ENCODE measurements around the gene NOTCH4.

The NOTCH4 gene

GRCh38 chr6:32184084-32184640, 39.7 kb downstream of the NOTCH4 start, which contains the start of gene AGER:
Gene AGER (minus strand): TSS chr6:32184253. CDS start chr6:32184222, 31 bp downstream.
- TF ChIP-seq GATA1 (IDR thresholded peaks at IDR 0.05; ENCODE audit: low read depth, low read length) = no peak
- peak; percentile 57 for TF ChIP-seq POLR2A (IDR thresholded peaks at IDR 0.05; ENCODE audit: low read length)
- peak in 1 of 2 experiments; percentile 70 for DNase-seq

GRCh38 chr6:32183483-32184083, 40.3 kb downstream of the NOTCH4 start:
- DNase-seq = no peak

DNA sequence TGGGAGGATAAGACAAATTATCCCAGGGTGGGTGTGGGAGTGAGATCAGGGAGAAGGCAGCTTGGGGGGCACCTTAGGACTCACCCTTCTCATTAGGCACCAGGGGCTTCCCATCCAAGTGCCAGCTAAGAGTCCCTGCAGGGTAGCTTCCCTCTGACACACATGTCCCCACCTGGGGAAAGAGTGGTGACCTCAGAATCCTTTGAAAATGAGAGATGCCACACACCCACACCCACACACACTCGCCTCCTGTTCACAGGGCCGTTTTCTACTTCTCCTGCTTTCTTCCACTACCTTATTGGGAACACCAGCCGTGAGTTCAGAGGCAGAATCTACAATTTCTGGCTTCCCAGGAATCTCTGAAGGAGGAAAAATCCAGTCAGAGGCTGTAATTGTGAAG, 40.8 kb downstream of the NOTCH4 start:
- no peak for DNase-seq
- TF ChIP-seq POLR2A (IDR thresholded peaks at IDR 0.05; ENCODE audit: low read length) = no peak
- TF ChIP-seq GATA1 (IDR thresholded peaks at IDR 0.05; ENCODE audit: low read depth, low read length) = no peak

More at GRCh38 chr6:32183483-32184083, 40.3 kb downstream of the NOTCH4 start:
- no peak for TF ChIP-seq GATA1 (IDR thresholded peaks at IDR 0.05; ENCODE audit: low read depth, low read length)
- TF ChIP-seq POLR2A (IDR thresholded peaks at IDR 0.05; ENCODE audit: low read length) = no peak

GRCh38 chr6:32182555-32182981, 41.3 kb downstream of the NOTCH4 start:
- DNase-seq = no peak
- no peak for TF ChIP-seq POLR2A (IDR thresholded peaks at IDR 0.05; ENCODE audit: low read length)
- TF ChIP-seq GATA1 (IDR thresholded peaks at IDR 0.05; ENCODE audit: low read depth, low read length) = no peak

DNA sequence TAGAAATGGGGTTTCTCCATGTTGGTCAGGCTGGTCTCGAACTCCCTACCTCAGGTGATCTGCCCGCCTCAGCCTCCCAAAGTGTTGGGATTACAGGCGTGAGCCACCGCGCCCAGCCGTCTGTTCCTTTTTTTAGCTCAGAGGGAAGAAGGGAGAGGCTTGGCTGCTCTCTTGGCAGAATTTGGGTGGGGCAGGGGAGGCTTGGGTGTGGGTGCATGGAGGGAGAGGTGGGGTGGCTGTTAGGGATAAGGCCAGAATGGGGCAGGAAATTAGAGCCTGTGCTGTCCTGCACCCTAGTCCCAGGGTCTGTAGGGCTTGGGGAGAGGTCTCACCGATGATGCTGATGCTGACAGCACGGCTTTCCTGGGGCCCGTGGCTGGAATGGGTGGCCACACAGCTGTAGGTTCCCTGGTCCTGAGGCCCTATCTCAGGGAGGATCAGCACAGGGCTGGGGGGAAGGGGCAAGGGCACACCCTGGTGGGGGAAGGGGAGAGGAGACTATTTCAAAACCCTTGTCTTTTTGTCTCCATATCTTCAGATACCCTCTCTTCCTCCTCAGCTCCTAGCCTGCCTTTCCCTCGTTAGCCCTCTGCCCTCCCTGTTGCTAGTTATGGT, 41.8 kb downstream of the NOTCH4 start:
- DNase-seq = peak; percentile 74 to 76
- TF ChIP-seq POLR2A (IDR thresholded peaks at IDR 0.05; ENCODE audit: low read length) (peak; percentile 36), GATA1 (IDR thresholded peaks at IDR 0.05; ENCODE audit: low read depth, low read length) (no peak)

GRCh38 chr6:32181148-32181702, 42.6 kb downstream of the NOTCH4 start:
- DNase-seq = no peak
- TF ChIP-seq POLR2A (IDR thresholded peaks at IDR 0.05; ENCODE audit: low read length) (no peak), GATA1 (IDR thresholded peaks at IDR 0.05; ENCODE audit: low read depth, low read length) (no peak)

GRCh38 chr6:32179766-32180405, 44.0 kb downstream of the NOTCH4 start:
- TF ChIP-seq POLR2A (IDR thresholded peaks at IDR 0.05; ENCODE audit: low read length) = no peak
- no peak for TF ChIP-seq GATA1 (IDR thresholded peaks at IDR 0.05; ENCODE audit: low read depth, low read length)
- DNase-seq = no peak

DNA sequence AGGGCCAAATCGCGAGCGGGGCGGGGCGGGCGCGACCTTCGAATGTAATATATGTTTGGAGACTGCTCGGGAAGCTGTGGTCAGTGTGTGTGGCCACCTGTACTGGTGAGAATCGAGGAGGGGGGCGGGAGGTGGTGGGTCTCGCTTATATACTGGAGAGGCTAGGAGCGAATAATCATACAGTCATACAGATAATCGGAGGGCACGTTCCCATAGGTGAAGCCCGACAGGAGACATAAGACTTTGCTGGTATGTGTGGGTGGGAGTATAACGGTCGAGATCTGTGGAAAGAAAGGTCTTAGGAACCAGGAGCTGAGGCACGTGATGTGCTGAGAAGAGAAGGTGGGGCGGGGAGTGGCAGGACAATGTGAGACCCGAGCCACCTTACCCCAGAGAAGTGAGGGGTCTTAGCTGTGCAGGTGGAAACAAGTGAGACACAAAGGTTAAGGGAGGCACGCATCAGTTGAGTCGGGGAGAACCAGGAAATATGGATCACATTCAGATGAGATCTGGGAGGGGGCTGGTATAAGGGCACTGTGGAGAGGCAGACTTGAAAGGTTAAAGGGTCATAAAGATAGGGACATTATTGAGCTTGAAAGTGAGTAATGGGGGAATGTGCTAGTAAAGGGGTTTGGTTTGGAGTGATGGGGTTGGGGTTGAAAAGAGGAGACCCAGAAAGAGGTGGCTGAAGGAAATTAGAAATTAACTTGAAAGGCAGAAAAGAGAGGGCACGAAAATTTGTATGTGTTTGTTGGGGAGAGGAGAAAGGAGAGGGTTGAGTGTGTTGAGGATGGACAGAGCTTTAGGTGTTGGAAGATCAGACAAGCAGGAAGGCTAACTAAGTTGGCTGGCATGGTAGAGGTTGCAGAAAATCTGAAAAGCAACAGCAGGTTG, 45.1 kb downstream of the NOTCH4 start:
- peak in 1 of 2 experiments; percentile 74 for DNase-seq
- TF ChIP-seq POLR2A (IDR thresholded peaks at IDR 0.05; ENCODE audit: low read length) (no peak), GATA1 (IDR thresholded peaks at IDR 0.05; ENCODE audit: low read depth, low read length) (no peak)

- DNase-seq = peak; percentile 98 to 100
- TF ChIP-seq GATA1 (IDR thresholded peaks at IDR 0.05; ENCODE audit: low read depth, low read length) (no peak), POLR2A (IDR thresholded peaks at IDR 0.05; ENCODE audit: low read length) (peak; percentile 80)
Observed at GRCh38 chr6:32177788-32178546, 45.9 kb downstream of the NOTCH4 start, which contains the start of gene RNF5. Gene RNF5 (plus strand): TSS chr6:32178405. CDS start chr6:32178512, 107 bp downstream.

DNA sequence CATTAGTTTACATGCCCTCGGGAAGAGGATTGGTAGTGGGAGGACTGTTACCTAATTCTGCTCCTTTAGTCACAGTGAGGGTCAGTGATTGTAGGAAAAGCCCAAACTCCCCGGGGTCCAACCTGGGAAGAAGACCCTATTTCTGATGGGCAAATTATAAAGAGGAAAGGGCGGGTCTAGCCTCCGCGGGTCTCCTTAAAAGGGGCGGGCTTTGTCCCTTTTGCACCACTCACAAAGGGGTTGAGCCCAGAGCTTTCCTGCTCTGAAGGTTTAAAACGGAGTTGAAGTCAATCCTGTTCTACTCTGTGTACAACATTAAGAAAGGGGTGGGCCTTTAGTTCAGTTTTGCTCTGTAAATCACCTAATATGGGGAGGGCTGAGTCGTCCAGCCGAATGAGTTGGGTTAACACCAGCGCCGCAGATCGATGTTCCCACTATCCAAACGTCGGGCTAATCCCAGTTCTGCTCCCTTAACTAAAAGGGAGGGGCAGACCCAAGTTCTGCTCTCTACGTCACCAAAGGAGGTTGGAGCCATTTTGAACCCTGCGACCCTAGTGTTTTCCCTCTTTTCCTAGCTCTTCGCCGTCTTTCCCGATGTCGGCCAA, 46.6 kb downstream of the NOTCH4 start:
- peak; percentile 63 to 78 for DNase-seq
- TF ChIP-seq GATA1 (IDR thresholded peaks at IDR 0.05; ENCODE audit: low read depth, low read length) (no peak), POLR2A (IDR thresholded peaks at IDR 0.05; ENCODE audit: low read length) (no peak)

DNA sequence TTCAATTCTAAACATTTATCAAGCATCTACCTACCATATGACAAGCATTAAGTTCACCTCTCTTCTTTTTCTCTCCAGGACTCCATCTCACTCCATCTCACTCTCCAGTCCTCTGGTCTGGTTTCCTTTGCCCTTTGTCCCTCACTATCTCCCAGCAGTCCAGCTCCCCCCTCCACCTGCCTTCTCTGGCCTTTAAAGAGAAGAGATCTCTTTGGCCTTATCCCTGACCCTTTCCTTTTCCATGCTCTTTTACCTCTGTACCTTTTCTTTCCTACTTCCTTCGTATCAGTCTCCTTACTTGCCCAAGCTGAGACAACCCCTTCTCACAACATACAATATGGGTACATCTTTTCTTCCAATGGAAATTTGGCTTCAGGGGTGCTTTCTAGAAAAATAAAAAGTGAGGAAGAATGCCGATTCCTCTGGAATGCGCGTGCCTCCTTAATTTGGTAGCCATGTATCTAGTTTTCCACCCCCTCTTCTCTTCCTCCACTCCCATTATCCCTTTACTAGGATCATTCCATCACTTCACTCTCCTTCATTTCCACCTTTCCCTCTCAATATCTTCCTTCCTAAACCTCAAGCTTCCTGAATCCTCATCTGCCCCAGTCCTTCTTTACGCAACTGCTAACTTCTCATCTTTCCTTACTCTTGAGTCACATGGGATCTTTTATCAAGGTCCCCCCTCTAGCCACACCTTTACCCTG, 47.2 kb downstream of the NOTCH4 start:
- no peak for DNase-seq
- TF ChIP-seq POLR2A (IDR thresholded peaks at IDR 0.05; ENCODE audit: low read length) (no peak), GATA1 (IDR thresholded peaks at IDR 0.05; ENCODE audit: low read depth, low read length) (no peak)
